WERI-Rb-1 (cell line): ENCODE data around the gene IFT88.
"Not testable (repeated sequence)": the region's sequence is repeated elsewhere in the genome, so short reads cannot be mapped to it uniquely, and the experiment has no call there.

Experiments
- DNase-seq: peaks from one replicate; pipeline ENCODE4 v3.0.0-alpha.2; 2020
- H3K27ac ChIP-seq: fragments of 250-450 bp; sonication (Bioruptor Pico); 2 replicates; pipeline ENCODE4 v1.5.1; 2020; ENCODE audit warnings: mild to moderate bottlenecking, moderate library complexity
- H3K27me3 ChIP-seq: fragments of 250-450 bp; sonication (Bioruptor Pico); 2 replicates; pipeline ENCODE4 v1.5.1; 2021; ENCODE audit warnings: mild to moderate bottlenecking, low read depth, moderate library complexity; ENCODE audit not compliant: insufficient read depth, severe bottlenecking
- H3K36me3 ChIP-seq: fragments of 250-450 bp; sonication (Bioruptor Pico); 2 replicates; pipeline ENCODE4 v1.5.1; 2020; ENCODE audit warnings: mild to moderate bottlenecking, moderate library complexity
- H3K4me3 ChIP-seq: 2 replicates; pipeline ENCODE4 v1.5.1; 2011; ENCODE audit warnings: low read depth, mild to moderate bottlenecking, control low read depth, low read length
- H3K9me3 ChIP-seq: fragments of 250-450 bp; sonication (Bioruptor Pico); 2 replicates; pipeline ENCODE4 v1.5.1; 2021; ENCODE audit warnings: mild to moderate bottlenecking, moderate library complexity; ENCODE audit not compliant: severe bottlenecking
- CTCF ChIP-seq: IDR thresholded peaks from 2 replicates; pipeline ENCODE4 v1.5.1; 2011; ENCODE audit warnings: low read depth, mild to moderate bottlenecking, control low read depth, inconsistent platforms, low read length

IFT88 gene

GRCh38 chr13:20679879-20680278 is 112.9 kb downstream of the IFT88 start:
- Histone ChIP-seq H3K27me3 (no peaks in the 10 kb centered on the region), H3K9me3 (no peaks in the 10 kb centered on the region), H3K36me3 (no peaks in the 10 kb centered on the region), H3K4me3 (no peak overlapping the region), H3K27ac (no peak overlapping the region)
- no peak for TF ChIP-seq CTCF
- DNase-seq = no peak

DNA sequence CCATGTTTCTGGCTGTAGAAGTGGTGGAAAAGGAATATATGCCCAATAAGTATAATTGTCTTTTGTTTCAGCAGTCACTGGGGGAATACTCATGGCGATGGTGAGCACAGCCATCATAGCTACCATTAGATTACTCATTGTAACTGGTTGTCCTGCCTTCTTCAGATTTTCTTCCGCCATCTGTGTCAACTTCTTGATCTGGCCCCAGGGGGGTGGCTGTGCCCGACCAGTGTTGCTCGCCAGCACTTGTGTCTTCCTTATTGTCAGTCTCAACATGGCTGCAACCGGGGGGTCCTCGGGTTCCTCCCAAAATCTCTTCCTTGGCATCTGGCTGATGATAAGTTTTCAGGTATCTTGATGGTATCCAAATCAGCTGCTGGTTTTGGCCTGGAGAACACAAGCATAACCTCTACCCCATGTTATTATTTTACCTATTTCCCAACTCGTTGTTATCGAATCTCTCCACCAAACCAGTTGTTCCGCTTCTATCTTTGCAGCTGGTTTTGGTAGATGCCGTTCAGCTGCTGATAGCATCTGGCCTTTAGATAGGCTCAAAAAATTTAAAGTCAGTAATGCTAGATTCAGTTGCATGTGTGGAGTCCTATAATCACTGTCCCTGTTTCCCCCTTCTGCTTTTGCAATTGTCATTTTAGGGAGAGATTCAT is 113.6 kb downstream of the IFT88 start:
- no peak for TF ChIP-seq CTCF
- Histone ChIP-seq H3K27ac (no peak overlapping the region), H3K27me3 (no peaks in the 10 kb centered on the region), H3K36me3 (no peaks in the 10 kb centered on the region), H3K4me3 (no peak overlapping the region), H3K9me3 (no peaks in the 10 kb centered on the region)
- DNase-seq = no peak

GRCh38 chr13:20681481-20681880 is 114.5 kb downstream of the IFT88 start:
- not testable (repeated sequence) for H3K27me3 ChIP-seq, H3K36me3 ChIP-seq, H3K4me3 ChIP-seq, DNase-seq, H3K27ac ChIP-seq, H3K9me3 ChIP-seq

DNA sequence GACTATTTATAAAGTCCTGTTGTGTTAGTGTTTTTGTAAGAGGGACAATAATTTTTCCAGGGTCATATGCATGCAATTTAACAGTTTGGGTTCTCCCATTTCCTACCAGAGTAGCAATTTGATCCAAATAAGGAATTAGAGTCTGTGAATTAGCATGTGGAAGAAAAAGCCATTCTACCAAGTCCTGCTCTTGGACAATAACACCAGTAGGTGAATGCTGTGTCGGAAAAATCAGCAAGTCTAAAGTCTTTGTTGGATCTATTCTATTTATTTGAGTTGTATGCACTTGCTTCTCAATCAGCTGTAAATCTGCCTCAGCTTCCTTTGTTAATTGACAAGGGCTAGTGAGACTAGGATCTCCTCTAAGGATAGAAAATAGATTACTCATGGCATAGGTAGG is 115.1 kb downstream of the IFT88 start:
- H3K27ac ChIP-seq = no peak overlapping the region
- no peak for TF ChIP-seq CTCF
- DNase-seq = no peak

GRCh38 chr13:20684041-20684440 is 117.1 kb downstream of the IFT88 start:
- no peaks in the 10 kb centered on the region for H3K36me3 ChIP-seq
- TF ChIP-seq CTCF = no peak
- no peak for DNase-seq
- H3K27ac ChIP-seq = no peak overlapping the region
- H3K9me3 ChIP-seq = no peaks in the 10 kb centered on the region
- H3K4me3 ChIP-seq = no peak overlapping the region
- no peaks in the 10 kb centered on the region for H3K27me3 ChIP-seq

More for the DNA sequence above, 115.1 kb downstream of the IFT88 start:
- Histone ChIP-seq H3K4me3 (no peak overlapping the region), H3K9me3 (no peaks in the 10 kb centered on the region), H3K36me3 (no peaks in the 10 kb centered on the region), H3K27me3 (no peaks in the 10 kb centered on the region)

GRCh38 chr13:20684546-20684945 is 117.6 kb downstream of the IFT88 start:
- TF ChIP-seq CTCF = no peak
- no peaks in the 10 kb centered on the region for H3K9me3 ChIP-seq

More at GRCh38 chr13:20684546-20684945, 117.6 kb downstream of the IFT88 start:
- H3K27ac ChIP-seq = no peak overlapping the region
- DNase-seq = no peak
- H3K4me3 ChIP-seq = no peak overlapping the region
- no peaks in the 10 kb centered on the region for H3K36me3 ChIP-seq
- no peaks in the 10 kb centered on the region for H3K27me3 ChIP-seq
